K562 (cell line): ENCODE data around the gene GOLPH3L. TPM values are rescaled to one million over a fixed set of nuclear protein-coding genes. Genes with fewer than 3 reads are reported as not detected.

Source experiments
- EHMT2 ChIP-seq: fragments of 450-650 bp; IDR thresholded peaks from 2 replicates; pipeline ENCODE4 v1.6.1; 2018; ENCODE audit warnings: antibody characterized with exemption
- EZH2 ChIP-seq: IDR thresholded peaks from 2 replicates; pipeline ENCODE4 v1.6.1; 2012; ENCODE audit warnings: low read depth, mild to moderate bottlenecking, inconsistent platforms, low read length, borderline replicate concordance
- FOXJ2 ChIP-seq: fragments of 200-800 bp; sonication (Bioruptor generic); IDR thresholded peaks from 2 replicates; pipeline ENCODE4 v1.6.1; 2016; ENCODE audit warnings: missing genetic modification characterization, missing compliant biosample characterization
- OTX1 ChIP-seq: fragments of 450-650 bp; formaldehyde crosslinking; IDR thresholded peaks from 2 replicates; pipeline ENCODE4 v1.4.0; 2022; ENCODE audit warnings: mild to moderate bottlenecking
- ZBTB7A ChIP-seq: IDR thresholded peaks from 2 replicates; pipeline ENCODE4 v1.6.1; 2011; ENCODE audit warnings: low read depth, mild to moderate bottlenecking, low read length, moderate library complexity, borderline replicate concordance; ENCODE audit not compliant: control insufficient read depth
- ZKSCAN3 ChIP-seq: fragments of 250-450 bp; sonication (Bioruptor Pico); IDR thresholded peaks from 2 replicates; pipeline ENCODE4 v1.4.0; 2020
- ZNF431 ChIP-seq: sonication (generic); formaldehyde crosslinking; IDR thresholded peaks from 2 replicates; pipeline ENCODE4 v1.8.0; 2022; ENCODE audit warnings: mild to moderate bottlenecking, missing genetic modification reagents
- ZNF551 ChIP-seq: fragments of 250-450 bp; sonication (Bioruptor Pico); IDR thresholded peaks from 2 replicates; pipeline ENCODE4 v1.5.0; 2021; ENCODE audit warnings: mild to moderate bottlenecking, moderate library complexity
- ZNF584 ChIP-seq: fragments of 200-800 bp; sonication (Bioruptor generic); IDR thresholded peaks from 2 replicates; pipeline ENCODE4 v1.6.1; 2016; ENCODE audit warnings: low read depth, mild to moderate bottlenecking, missing genetic modification characterization, missing compliant biosample characterization
- polyA plus RNA-seq, 8 experiments: library from polyadenylated mRNA; depleted of rRNA in 4 of 8; stranded (reverse) in 5 of 8; unstranded in 3 of 8; fragments of >200 nt; fragmentation: Nextera tagmentation in 2 of 8; fragmentation: Illumina TruSeq in 1 of 8; extraction: Ambion mirVana in 2 of 8; extraction: Trizol in 1 of 8; gene quantifications; 2 replicates each; pipeline versions ENCODE4 v1.2.1 to v1.2.3, GENCODE V29; 2011 to 2014; ENCODE audit warnings: inconsistent platforms in 1 of 8, missing spikeins in 1 of 8
- total RNA-seq, 7 experiments: library from RNA; depleted of rRNA in 6 of 7; stranded (reverse); fragments of >200 nt in 6 of 7; fragmentation: Illumina TruSeq in 2 of 7; extraction: Trizol in 2 of 7; gene quantifications; 2 replicates each; pipeline versions ENCODE4 v1.2.1 to v1.2.3, GENCODE V29; 2011 to 2021; ENCODE audit warnings: low replicate concordance in 1 of 7
- TF ChIP-seq, protein P1 (sequence below), 2 experiments: IDR thresholded peaks; 2 replicates each; pipeline ENCODE4 v1.6.1; 2012; ENCODE audit warnings: improper control_type of control experiment in 2 of 2, low read depth in 2 of 2, low read length in 2 of 2, borderline replicate concordance in 1 of 2
- TF ChIP-seq, protein P2 (sequence below), 2 experiments: IDR thresholded peaks; 2 replicates each; pipeline ENCODE4 v1.6.1; 2011; ENCODE audit warnings: borderline replicate concordance in 1 of 2, control low read depth in 1 of 2, low read depth in 1 of 2, low read length in 1 of 2, mild to moderate bottlenecking in 1 of 2, mixed read lengths in 1 of 2, moderate library complexity in 1 of 2; ENCODE audit not compliant: insufficient read depth in 1 of 2, insufficient read length in 1 of 2, poor library complexity in 1 of 2, severe bottlenecking in 1 of 2; ENCODE audit errors: extremely low read depth in 1 of 2

Gene GOLPH3L
- total and polyA plus RNA-seq, 9 of the 15 experiments (the other 6 are each of a cell fraction or from before 2014, with no cell fraction given), result 8.1 to 42.1 (median 21.6) TPM

DNA sequence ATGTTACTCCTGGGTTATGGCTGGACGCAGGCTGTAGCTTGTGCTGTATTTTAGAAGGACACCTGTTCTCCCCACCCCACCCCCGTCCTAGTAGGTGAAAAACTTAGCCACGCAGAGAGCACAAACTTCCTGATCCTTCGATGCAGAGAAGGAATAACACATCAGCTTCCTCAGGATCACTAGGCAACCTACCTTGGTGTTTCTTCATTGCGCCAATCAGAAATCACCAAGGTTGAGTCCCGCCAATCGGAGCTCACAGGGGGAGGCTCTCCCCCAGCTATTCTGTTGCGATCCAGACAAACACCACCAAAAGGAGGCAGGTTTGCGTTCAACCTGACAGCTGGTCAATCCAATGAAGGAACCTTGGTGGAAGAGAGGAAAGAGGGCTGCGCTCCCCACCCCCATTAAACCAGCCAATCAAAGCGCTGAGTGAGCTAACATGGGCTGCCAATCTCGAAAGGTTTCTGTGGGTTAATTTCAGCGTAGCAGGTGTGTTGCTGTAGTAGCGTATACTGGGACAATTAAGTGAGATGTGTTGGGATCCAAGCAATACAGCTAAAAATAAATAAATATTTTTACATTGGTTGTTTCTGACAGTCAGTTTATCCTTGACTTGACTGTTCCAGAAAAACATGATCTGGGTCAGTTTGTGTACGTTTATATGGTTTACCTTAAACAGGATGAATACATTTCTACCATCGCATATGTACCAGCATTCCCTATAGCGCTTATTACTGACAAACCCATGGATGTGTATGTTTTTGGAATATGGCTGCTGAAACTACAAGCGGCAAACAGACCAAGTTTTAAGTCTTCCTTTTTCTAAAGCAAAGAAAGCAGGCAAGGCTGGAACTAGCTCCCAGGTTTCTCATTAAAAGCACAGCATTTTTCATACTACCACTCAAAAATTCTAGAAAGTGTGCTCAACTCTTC lies at the start of gene GOLPH3L (continued):
- TF ChIP-seq, protein P1, sequence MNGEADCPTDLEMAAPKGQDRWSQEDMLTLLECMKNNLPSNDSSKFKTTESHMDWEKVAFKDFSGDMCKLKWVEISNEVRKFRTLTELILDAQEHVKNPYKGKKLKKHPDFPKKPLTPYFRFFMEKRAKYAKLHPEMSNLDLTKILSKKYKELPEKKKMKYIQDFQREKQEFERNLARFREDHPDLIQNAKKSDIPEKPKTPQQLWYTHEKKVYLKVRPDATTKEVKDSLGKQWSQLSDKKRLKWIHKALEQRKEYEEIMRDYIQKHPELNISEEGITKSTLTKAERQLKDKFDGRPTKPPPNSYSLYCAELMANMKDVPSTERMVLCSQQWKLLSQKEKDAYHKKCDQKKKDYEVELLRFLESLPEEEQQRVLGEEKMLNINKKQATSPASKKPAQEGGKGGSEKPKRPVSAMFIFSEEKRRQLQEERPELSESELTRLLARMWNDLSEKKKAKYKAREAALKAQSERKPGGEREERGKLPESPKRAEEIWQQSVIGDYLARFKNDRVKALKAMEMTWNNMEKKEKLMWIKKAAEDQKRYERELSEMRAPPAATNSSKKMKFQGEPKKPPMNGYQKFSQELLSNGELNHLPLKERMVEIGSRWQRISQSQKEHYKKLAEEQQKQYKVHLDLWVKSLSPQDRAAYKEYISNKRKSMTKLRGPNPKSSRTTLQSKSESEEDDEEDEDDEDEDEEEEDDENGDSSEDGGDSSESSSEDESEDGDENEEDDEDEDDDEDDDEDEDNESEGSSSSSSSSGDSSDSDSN (IDR thresholded peaks at IDR 0.05; ENCODE audit: borderline replicate concordance in 1 of 2, low read depth in 2 of 2, low read length in 2 of 2), result no peak
- no peak for TF ChIP-seq ZNF431 (CRISPR knock-in tag)
- no peak for TF ChIP-seq ZNF584 (CRISPR knock-in tag)
- TF ChIP-seq, protein P2, sequence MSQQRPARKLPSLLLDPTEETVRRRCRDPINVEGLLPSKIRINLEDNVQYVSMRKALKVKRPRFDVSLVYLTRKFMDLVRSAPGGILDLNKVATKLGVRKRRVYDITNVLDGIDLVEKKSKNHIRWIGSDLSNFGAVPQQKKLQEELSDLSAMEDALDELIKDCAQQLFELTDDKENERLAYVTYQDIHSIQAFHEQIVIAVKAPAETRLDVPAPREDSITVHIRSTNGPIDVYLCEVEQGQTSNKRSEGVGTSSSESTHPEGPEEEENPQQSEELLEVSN (IDR thresholded peaks at IDR 0.05; ENCODE audit: borderline replicate concordance in 1 of 2, extremely low read depth in 1 of 2, insufficient read depth in 1 of 2, insufficient read length in 1 of 2, low read depth in 1 of 2, low read length in 1 of 2, poor library complexity in 1 of 2, severe bottlenecking in 1 of 2), result no peak
- TF ChIP-seq FOXJ2, result 0 out of 2 replicates have a peak, but pooled peaks have one; percentile 56
- no peak for TF ChIP-seq OTX1 (CRISPR knock-in tag)
- TF ChIP-seq EZH2, result no peak
- TF ChIP-seq ZKSCAN3 (CRISPR knock-in tag), result no peak
- TF ChIP-seq ZBTB7A, result no peak
- no peak for TF ChIP-seq EHMT2
- no peak for TF ChIP-seq ZNF551 (CRISPR knock-in tag)
- TF ChIP-seq, all 486 proteins: peak for 66
